ENCODE results near the gene CRADD. TPM values are rescaled to one million over a fixed set of nuclear protein-coding genes. Genes with fewer than 3 reads are reported as not detected.
"Not testable (repeated sequence)": the region's sequence is repeated elsewhere in the genome, so short reads cannot be mapped to it uniquely, and the experiment has no call there.

CRADD gene
- total RNA-seq, 4 donors from 2014 or later = 23.5 to 35.3 (median 26.1) TPM

GRCh38 chr12:93868771-93869170, 191.6 kb downstream of the CRADD start:
- Histone ChIP-seq H3K36me3 (no peaks in the 10 kb centered on the region), H3K27me3 (no peaks in the 10 kb centered on the region), H3K4me3 (no peak overlapping the region), H3K4me1 (no peaks in the 10 kb centered on the region), H3K9me3 (peaks cover 0 to 66% (median 47%) of the 10 kb centered on the region in 4 donors), H3K27ac (replicated peaks in 1 of 4) (no peak overlapping the region)
- DNase-seq (ENCODE audit: extremely low spot score) = peak; percentile 80
- TF ChIP-seq POLR2AphosphoS5 (IDR thresholded peaks at IDR 0.05) (no peak), POLR2A (IDR thresholded peaks at IDR 0.05; ENCODE audit: low read depth) (no peak), EP300 (IDR thresholded peaks at IDR 0.05) (no peak), CTCF (IDR thresholded peaks at IDR 0.05) (no peak)
- intact Hi-C loops (cut with DNase I) = no loop called here

GRCh38 chr12:93870020-93870795, 193.0 kb downstream of the CRADD start:
- no peaks in the 10 kb centered on the region for H3K36me3 ChIP-seq
- TF ChIP-seq POLR2A (IDR thresholded peaks at IDR 0.05; ENCODE audit: low read depth) = no peak
- TF ChIP-seq POLR2AphosphoS5 (IDR thresholded peaks at IDR 0.05) = no peak
- TF ChIP-seq CTCF (IDR thresholded peaks at IDR 0.05) = no peak
- TF ChIP-seq EP300 (IDR thresholded peaks at IDR 0.05) = no peak
- intact Hi-C loops (cut with DNase I) = no loop called here
- no peak overlapping the region for H3K4me3 ChIP-seq
- H3K4me1 ChIP-seq = no peaks in the 10 kb centered on the region
- H3K27ac ChIP-seq (replicated peaks in 1 of 4) = no peak overlapping the region
- 77% methylated on average over 7 of the region's 7 CpGs for WGBS
- H3K9me3 ChIP-seq = peaks cover 0 to 61% (median 46%) of the 10 kb centered on the region in 4 donors
- peak; percentile 68 for DNase-seq (ENCODE audit: extremely low spot score)
- no peaks in the 10 kb centered on the region for H3K27me3 ChIP-seq

DNA sequence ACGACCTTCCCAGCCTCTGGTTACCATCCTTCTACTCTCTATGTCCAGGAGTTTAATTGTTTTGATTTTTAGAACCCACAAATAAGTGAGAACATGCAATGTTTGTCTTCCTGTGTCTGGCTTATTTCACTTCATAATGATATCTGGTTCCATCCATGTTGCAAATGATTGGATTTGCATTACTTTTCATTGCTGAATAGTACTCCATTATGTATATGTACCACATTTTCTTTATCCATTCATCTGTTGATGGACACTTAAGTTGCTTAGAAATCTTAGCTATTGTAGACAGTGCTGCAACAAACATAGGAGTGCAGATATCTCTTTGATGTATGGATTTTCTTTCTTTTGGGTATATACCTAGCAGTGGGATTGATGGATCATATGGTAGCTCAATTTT, 194.4 kb downstream of the CRADD start:
- H3K4me3 ChIP-seq; H3K27ac ChIP-seq (replicated peaks in 1 of 4); H3K4me1 ChIP-seq; H3K36me3 ChIP-seq; intact Hi-C loops (cut with DNase I); H3K27me3 ChIP-seq: not testable (repeated sequence)
- H3K9me3 ChIP-seq = peaks cover 0 to 57% (median 40%) of the 10 kb centered on the region in 4 donors
- 84% methylated on average over 1 of the region's 1 CpG for WGBS
- DNase-seq (ENCODE audit: extremely low spot score) = peak; percentile 31

DNA sequence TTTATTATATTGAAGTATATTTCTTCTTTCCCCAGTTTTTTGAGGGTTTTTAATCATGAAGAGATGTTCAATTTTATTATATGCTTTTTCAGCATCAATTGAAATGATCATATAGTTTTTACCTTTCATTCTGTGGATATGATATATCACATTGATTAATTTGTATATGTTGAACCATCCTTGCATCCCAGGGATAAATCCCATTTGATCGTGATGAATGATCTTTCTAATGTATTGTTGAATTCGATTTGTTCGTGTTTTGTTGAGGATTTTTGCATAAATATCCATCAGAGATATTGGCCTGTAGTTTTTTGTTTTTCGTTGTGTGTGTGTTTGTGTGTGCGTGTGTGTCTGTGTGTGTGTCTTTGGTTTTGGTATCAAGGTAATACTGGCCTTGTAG, 196.4 kb downstream of the CRADD start:
- H3K9me3 ChIP-seq = peaks cover 0 to 57% (median 37%) of the 10 kb centered on the region in 4 donors
- H3K27me3 ChIP-seq = no peaks in the 10 kb centered on the region
- no peak overlapping the region for H3K4me3 ChIP-seq
- WGBS = 98% methylated on average over 5 of the region's 5 CpGs
- no peaks in the 10 kb centered on the region for H3K4me1 ChIP-seq
- intact Hi-C loops (cut with DNase I) = no loop called here
- no peaks in the 10 kb centered on the region for H3K36me3 ChIP-seq
- DNase-seq (ENCODE audit: extremely low spot score) = no peak
- no peak overlapping the region for H3K27ac ChIP-seq (replicated peaks in 1 of 4)
- TF ChIP-seq POLR2A (IDR thresholded peaks at IDR 0.05; ENCODE audit: low read depth) (no peak), CTCF (IDR thresholded peaks at IDR 0.05) (no peak), EP300 (IDR thresholded peaks at IDR 0.05) (no peak), POLR2AphosphoS5 (IDR thresholded peaks at IDR 0.05) (no peak)

- intact Hi-C loops (cut with DNase I) = no loop called here
- H3K4me1 ChIP-seq = peaks cover 0 to 8% (median 0%) of the 10 kb centered on the region in 4 donors
- WGBS = 73% methylated on average over 1 of the region's 1 CpG
- no peak overlapping the region for H3K4me3 ChIP-seq
- TF ChIP-seq POLR2A (IDR thresholded peaks at IDR 0.05; ENCODE audit: low read depth) (no peak), POLR2AphosphoS5 (IDR thresholded peaks at IDR 0.05) (no peak)
- no peaks in the 10 kb centered on the region for H3K36me3 ChIP-seq
- H3K9me3 ChIP-seq = peaks cover 0 to 48% (median 27%) of the 10 kb centered on the region in 4 donors
- no peak for DNase-seq (ENCODE audit: extremely low spot score)
- no peak overlapping the region for H3K27ac ChIP-seq (replicated peaks in 1 of 4)
- no peaks in the 10 kb centered on the region for H3K27me3 ChIP-seq
Observed at GRCh38 chr12:93875157-93875556, 198.0 kb downstream of the CRADD start.

GRCh38 chr12:93876360-93876759, 199.2 kb downstream of the CRADD start:
- H3K4me3 ChIP-seq = no peak overlapping the region
- peaks cover 0 to 48% (median 25%) of the 10 kb centered on the region in 4 donors for H3K9me3 ChIP-seq
- DNase-seq (ENCODE audit: extremely low spot score) = no peak
- intact Hi-C loops (cut with DNase I) = no loop called here
- no peaks in the 10 kb centered on the region for H3K27me3 ChIP-seq
- peaks cover 0 to 14% (median 0%) of the 10 kb centered on the region in 4 donors for H3K4me1 ChIP-seq
- no peak overlapping the region for H3K27ac ChIP-seq (replicated peaks in 1 of 4)
- TF ChIP-seq EP300 (IDR thresholded peaks at IDR 0.05) = no peak
- TF ChIP-seq POLR2A (IDR thresholded peaks at IDR 0.05; ENCODE audit: low read depth) = no peak
- no peak for TF ChIP-seq CTCF (IDR thresholded peaks at IDR 0.05)
- no peak for TF ChIP-seq POLR2AphosphoS5 (IDR thresholded peaks at IDR 0.05)
- no peaks in the 10 kb centered on the region for H3K36me3 ChIP-seq
